Measurements from ENCODE around the gene LOXL3.
A peak's percentile ranks its signal among the peaks of the same experiment; 100 is the strongest.
"Not testable (repeated sequence)": the region's sequence is repeated elsewhere in the genome, so short reads cannot be mapped to it uniquely, and the experiment has no call there.

The LOXL3 gene

DNA sequence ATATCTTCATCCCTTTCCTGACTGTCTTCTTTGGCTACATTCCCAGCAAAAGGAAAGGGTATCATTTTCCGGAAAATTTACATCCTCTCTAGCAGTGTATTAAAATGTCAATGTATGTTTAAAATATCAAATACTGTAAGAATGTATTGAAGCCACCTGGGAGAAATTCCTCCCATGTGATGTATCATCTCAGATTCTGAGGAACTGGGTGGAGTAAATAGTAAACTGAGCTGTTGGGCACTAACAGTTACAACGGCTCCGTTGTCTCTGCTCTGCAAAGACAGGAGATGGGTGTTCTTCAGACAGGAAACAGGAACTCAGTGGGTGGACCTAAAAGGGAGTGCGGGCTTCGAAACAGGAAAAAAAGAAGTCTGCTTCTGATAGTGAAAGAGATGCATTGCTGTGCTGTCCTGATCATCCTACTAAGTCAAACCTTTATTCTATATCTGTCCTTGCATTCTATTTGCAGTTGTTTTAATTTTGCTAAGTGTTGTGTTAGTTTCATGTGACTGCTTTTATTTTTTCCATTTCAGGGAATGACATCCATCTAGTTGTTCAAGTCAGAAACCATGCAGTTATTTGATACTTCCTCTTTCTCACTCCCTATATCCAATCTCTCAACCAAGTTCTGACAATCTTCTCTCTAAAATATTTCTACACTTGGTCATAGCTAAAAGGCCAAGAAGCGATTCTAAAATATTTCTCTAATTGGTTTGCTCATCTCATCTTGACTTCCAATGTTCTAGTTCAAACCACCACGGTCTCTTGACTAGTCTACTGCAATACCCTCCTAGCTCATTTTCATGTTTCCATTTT lies 20.2 kb upstream of the LOXL3 start:
- DNase-seq: no peak

- no peak for DNase-seq
These were observed 18.6 kb upstream of the LOXL3 start for GRCh38 chr2:74572178-74572925.

GRCh38 chr2:74571058-74571457 lies 17.3 kb upstream of the LOXL3 start:
- peak; percentile 45 for DNase-seq

- DNase-seq: no peak
These were observed 15.9 kb upstream of the LOXL3 start for GRCh38 chr2:74569686-74570085.

- no peak for DNase-seq
These were observed 14.1 kb upstream of the LOXL3 start for GRCh38 chr2:74567881-74568280.

DNA sequence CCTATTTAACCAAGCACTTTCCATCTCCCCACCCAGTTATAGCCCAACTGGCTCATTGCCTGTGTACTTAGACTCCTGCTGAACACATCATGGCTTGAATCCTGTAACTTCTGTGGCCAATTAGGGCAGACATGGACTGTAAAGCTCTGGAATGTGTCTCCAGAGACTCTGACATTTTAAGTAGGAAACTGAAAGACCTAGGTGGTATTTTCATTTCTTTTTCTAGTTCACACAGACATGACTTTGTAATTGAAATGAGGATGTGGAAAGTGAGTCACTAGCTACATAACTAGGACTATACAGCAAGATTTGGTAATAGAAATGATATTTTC lies 13.0 kb upstream of the LOXL3 start:
- no peak for DNase-seq

DNA sequence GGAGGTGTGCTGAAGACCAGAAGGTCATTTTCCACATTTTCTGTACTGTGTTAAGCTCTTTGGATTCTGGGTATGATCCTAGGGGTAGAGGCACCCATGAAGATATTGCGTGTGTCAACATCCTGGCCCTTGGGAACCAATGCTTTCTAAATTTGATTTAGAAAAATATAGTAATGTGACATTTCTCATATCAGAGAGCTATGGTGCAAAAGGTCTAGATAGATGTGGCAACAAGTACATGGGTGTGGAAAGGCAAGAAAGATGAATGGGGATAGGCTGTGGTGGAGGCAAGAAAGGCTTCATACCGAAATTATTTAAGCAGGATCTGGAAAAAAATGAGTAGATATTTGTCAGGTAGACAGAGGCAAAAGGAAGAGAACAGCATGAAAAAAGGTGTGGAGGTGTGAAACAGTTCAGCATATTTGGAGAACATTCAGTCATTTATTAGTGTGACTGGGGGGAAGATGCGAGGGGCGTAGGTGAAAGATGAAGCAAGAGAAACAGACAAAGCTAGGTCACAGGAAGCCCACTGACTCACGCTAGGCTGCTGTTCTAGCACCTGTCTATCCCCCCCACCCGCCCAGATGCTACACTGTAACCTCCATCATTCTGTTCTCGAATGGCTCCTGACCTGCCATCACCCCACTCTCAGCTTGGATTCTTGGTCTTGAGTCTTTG lies 12.5 kb upstream of the LOXL3 start:
- no peak for DNase-seq

GRCh38 chr2:74564222-74564621 lies 10.5 kb upstream of the LOXL3 start:
- no peak for DNase-seq

GRCh38 chr2:74562126-74562775 lies 8.5 kb upstream of the LOXL3 start:
- no peak for DNase-seq

- DNase-seq: not testable (repeated sequence)
These were observed 7.3 kb upstream of the LOXL3 start for GRCh38 chr2:74561022-74561421.

GRCh38 chr2:74560591-74560990 lies 6.8 kb upstream of the LOXL3 start:
- DNase-seq: no peak

DNA sequence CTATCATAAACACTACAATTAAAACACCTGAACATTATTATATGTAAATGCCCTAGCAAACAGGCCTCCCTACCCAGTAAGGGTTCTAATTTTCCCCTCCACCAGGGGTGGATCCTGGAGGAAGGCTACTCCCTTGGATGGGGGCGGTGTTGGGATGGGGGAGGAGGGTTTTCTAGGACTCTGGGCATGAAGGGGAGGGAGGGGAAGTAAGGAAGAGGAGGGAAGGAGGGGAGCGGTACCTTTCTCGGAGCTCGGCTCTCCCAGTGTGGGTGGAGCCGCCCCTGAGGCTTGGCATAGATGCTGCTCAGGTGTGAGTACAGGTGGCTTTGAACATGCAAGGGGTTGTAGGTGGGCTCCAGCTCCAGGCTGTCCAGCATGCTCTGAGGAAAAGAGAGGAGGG lies 6.2 kb upstream of the LOXL3 start:
- DNase-seq: no peak

DNA sequence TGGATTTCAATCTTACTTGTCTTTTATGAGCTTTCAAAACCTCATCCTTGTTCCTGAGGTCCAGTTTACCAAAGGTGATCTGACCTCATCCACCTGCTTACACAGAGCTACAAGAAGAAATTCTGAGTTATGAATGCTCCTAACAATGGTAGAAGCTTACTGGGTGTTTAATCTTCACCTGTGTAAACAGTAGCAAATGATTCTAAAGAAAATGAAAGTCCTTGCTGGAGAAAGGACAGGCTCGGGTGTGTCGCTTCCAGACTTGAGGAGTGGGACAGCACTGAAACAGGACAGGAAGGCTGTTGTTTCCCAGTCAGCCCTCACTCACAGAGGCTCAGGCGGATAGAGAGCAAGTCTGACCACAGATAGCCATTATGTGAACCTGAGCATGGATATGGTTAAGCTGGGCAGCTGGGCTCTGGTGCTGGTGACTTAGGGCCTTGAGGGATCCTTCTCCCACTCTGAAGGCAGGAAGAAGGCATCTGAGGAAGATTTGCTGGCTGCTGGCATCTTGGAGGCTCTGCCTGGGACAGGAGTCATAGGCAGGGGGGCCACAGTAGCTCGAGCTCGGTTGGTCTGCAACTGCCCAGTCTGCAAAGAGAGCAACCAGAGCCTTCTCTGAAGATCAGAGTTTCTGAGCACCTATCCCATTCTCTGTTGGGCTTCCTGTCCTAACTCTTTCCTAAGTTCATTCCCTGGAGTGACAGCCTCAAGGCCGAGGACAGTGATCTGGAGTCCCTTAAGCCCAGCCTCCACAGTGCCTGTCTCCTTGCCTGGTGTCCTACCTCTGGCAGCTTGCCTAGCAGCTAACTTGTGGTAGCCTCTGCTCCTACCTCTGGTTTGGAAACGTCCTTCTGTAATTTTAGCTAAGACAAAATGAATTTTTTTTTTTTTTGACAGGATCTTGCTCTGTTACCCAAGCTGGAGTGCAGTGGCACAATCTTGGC lies 4.8 kb upstream of the LOXL3 start:
- DNase-seq: no peak

DNA sequence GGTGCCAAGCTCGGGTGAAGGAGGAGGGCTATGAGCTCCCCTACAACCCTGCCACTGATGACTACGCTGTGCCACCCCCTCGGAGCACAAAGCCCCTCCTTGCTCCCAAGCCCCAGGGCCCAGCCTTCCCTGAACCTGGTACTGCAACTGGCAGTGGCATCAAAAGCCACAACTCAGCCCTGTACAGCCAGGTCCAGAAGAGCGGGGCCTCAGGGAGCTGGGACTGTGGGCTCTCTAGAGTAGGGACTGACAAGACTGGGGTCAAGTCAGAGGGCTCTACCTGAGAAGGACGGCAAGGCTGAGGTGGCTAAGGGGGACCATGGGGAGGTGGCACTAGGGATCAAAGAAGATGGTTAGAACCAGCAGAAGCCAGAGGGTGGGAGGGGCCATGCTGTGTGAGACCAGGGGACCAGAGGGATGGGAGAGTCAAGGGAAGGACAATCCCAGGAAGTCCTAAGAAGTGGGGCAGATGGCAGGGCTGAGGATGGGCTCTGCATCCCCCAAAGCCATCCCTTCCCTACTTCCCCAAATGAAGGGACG lies 3.2 kb upstream of the LOXL3 start:
- DNase-seq: no peak

DNA sequence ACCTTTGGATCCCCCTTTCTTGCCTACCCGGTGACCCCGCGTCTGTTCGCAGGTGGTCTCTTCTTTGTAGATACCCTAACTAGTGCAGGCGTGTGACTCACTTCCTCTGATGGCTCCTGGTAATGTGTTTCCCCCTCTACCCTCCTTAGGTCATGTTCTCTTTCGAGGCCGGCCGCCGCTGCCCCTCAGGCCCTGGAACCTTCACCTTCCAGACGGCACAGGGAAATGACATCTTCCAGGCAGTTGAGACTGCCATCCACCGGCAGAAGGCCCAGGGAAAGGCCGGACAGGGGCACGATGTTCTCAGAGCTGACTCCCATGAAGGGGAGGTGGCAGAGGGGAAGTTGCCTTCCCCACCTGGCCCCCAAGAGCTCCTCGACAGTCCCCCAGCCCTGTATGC lies 2.4 kb upstream of the LOXL3 start:
- DNase-seq: no peak

- no peak for DNase-seq
These were observed 1.9 kb upstream of the LOXL3 start for GRCh38 chr2:74555610-74556103.

- peak; percentile 65 for DNase-seq
These were observed 1.2 kb upstream of the LOXL3 start for GRCh38 chr2:74554820-74555531.

- no peak for DNase-seq
These were observed 579 bp downstream of the LOXL3 start for GRCh38 chr2:74552914-74553811.

- DNase-seq: no peak
These were observed 1.5 kb downstream of the LOXL3 start for GRCh38 chr2:74551942-74552913.

Data from stimulated activated CD4-positive, alpha-beta T cell treated with anti-CD3 and anti-CD28 coated beads, Interleukin-15, amount 100 ng/mL, for 24 hours (primary cell).